Suprapubic skin (tissue), 4 donors: Measurements from ENCODE around the gene ZBTB17. TPM values are rescaled to one million over a fixed set of nuclear protein-coding genes. Genes with fewer than 3 reads are reported as not detected.
"Not testable (repeated sequence)": the region's sequence is repeated elsewhere in the genome, so short reads cannot be mapped to it uniquely, and the experiment has no call there.

Experiments
- DNase-seq, 2 donors: peaks; one replicate each; pipeline ENCODE4 v3.0.0-alpha.2; 2019; ENCODE audit warnings: low spot score in 2 of 2
- H3K27ac ChIP-seq: fragments of 200-600 bp; sonication (generic); one replicate; pipeline ENCODE4 v1.5.1; 2019
- H3K27me3 ChIP-seq: fragments of 200-600 bp; sonication (generic); one replicate; pipeline ENCODE4 v1.5.1; 2019
- H3K36me3 ChIP-seq: fragments of 200-600 bp; sonication (generic); one replicate; pipeline ENCODE4 v1.5.1; 2019
- H3K4me1 ChIP-seq: fragments of 200-600 bp; sonication (generic); one replicate; pipeline ENCODE4 v1.5.1; 2019
- H3K4me3 ChIP-seq: fragments of 200-600 bp; sonication (generic); one replicate; pipeline ENCODE4 v1.5.1; 2019; ENCODE audit warnings: mild to moderate bottlenecking
- H3K9me3 ChIP-seq: fragments of 200-600 bp; sonication (generic); one replicate; pipeline ENCODE4 v1.5.1; 2019
- CTCF ChIP-seq, 2 donors: fragments of 200-600 bp in 1 of 2; fragments of 450-650 bp in 1 of 2; sonication (generic) in 1 of 2; IDR thresholded peaks; one replicate each; pipeline ENCODE4 v1.5.1; 2016 to 2019; ENCODE audit warnings: antibody characterized with exemption in 2 of 2, mild to moderate bottlenecking in 1 of 2, moderate library complexity in 1 of 2
- EP300 ChIP-seq: sonication (generic); formaldehyde crosslinking; IDR thresholded peaks from one replicate; pipeline ENCODE4 v1.6.1; 2017; ENCODE audit warnings: antibody characterized with exemption
- POLR2A ChIP-seq, 2 donors: fragments of 450-650 bp; IDR thresholded peaks; one replicate each; pipeline ENCODE4 v1.6.1; 2017; ENCODE audit warnings: antibody characterized with exemption in 2 of 2, mild to moderate bottlenecking in 2 of 2, moderate library complexity in 2 of 2
- POLR2AphosphoS5 ChIP-seq, 3 donors: sonication (generic); formaldehyde crosslinking; IDR thresholded peaks; one replicate each; pipeline ENCODE4 v1.6.1; 2017; ENCODE audit warnings: antibody characterized with exemption in 3 of 3
- WGBS: methylation state at CpG from one replicate; pipeline ENCODE4 v1.1.5; 2018; 5-methylcytosine and 5-hydroxymethylcytosine counted together
- total RNA-seq, 4 donors: library from RNA; depleted of rRNA; stranded (reverse); fragments of >200 nt; gene quantifications; one replicate each; pipeline ENCODE4 v1.1.0, GENCODE V29; 2016

Gene ZBTB17
- total RNA-seq, 4 donors from 2014 or later: 27.2 to 44.4 (median 34.1) TPM

GRCh38 chr1:15899266-15899665 lies 76.6 kb downstream of the ZBTB17 start:
- no peak for DNase-seq
- H3K27ac ChIP-seq: no peak overlapping the region
- H3K27me3 ChIP-seq: no peaks in the 10 kb centered on the region
- no peaks in the 10 kb centered on the region for H3K9me3 ChIP-seq
- TF ChIP-seq CTCF (IDR thresholded peaks at IDR 0.05): no peak
- no peak for TF ChIP-seq POLR2AphosphoS5 (IDR thresholded peaks at IDR 0.05)
- WGBS: 84% methylated on average over 9 of the region's 9 CpGs
- no peak overlapping the region for H3K4me3 ChIP-seq
- peaks cover 3% of the 10 kb centered on the region for H3K36me3 ChIP-seq
- H3K4me1 ChIP-seq: peaks cover 29% of the 10 kb centered on the region

GRCh38 chr1:15896841-15897610 lies 78.9 kb downstream of the ZBTB17 start:
- H3K36me3 ChIP-seq, H3K9me3 ChIP-seq, DNase-seq, H3K27ac ChIP-seq, H3K27me3 ChIP-seq, H3K4me3 ChIP-seq: not testable (repeated sequence)
- WGBS: 96% methylated on average over 20 of the region's 20 CpGs
- peaks cover 36% of the 10 kb centered on the region for H3K4me1 ChIP-seq

GRCh38 chr1:15895233-15895632 lies 80.7 kb downstream of the ZBTB17 start:
- Histone ChIP-seq H3K9me3 (no peaks in the 10 kb centered on the region), H3K27me3 (no peaks in the 10 kb centered on the region), H3K27ac (no peak overlapping the region), H3K4me1 (peaks cover 29% of the 10 kb centered on the region), H3K36me3 (peaks cover 3% of the 10 kb centered on the region), H3K4me3 (no peak overlapping the region)
- no peak for DNase-seq
- TF ChIP-seq EP300 (no peak), CTCF (IDR thresholded peaks at IDR 0.05) (no peak), POLR2A (IDR thresholded peaks at IDR 0.05) (no peak), POLR2AphosphoS5 (IDR thresholded peaks at IDR 0.05) (no peak)

GRCh38 chr1:15892857-15893599 lies 82.9 kb downstream of the ZBTB17 start:
- not testable (repeated sequence) for H3K4me3 ChIP-seq, H3K9me3 ChIP-seq, H3K27ac ChIP-seq, DNase-seq, H3K27me3 ChIP-seq, H3K36me3 ChIP-seq
- H3K4me1 ChIP-seq: peaks cover 34% of the 10 kb centered on the region
- 60% methylated on average over 6 of the region's 6 CpGs for WGBS

Other genes with a start within 250 kb of the ZBTB17 start
- 1 to 10 TPM; 1.3 to 4.3 (median 2.4) TPM for gene SLC25A34, start 239.8 kb downstream of the ZBTB17 start, total RNA-seq
- not detected for gene TMEM82, start 233.6 kb downstream of the ZBTB17 start, total RNA-seq
- gene FBLIM1, start 217.3 kb downstream of the ZBTB17 start, total RNA-seq: 10 to 100 TPM; 24.7 to 43.0 (median 27.4) TPM
- gene UQCRHL, start 168.5 kb downstream of the ZBTB17 start, total RNA-seq: 1 to 10 TPM in 2 of 4 donors, under 1 TPM in 2; 0.68 to 3.2 (median 1.3) TPM
- 10 to 100 TPM; 55.0 to 79.7 (median 63.8) TPM for gene SPEN, start 128.4 kb downstream of the ZBTB17 start, total RNA-seq
- gene SRARP, start 28.1 kb upstream of the ZBTB17 start, total RNA-seq: not detected
- 1 to 10 TPM; 1.9 to 7.0 (median 3.3) TPM for gene HSPB7, start 41.9 kb upstream of the ZBTB17 start, total RNA-seq
- 1 to 10 TPM in 1 of 4 donors, under 1 TPM in 2, not detected in 1; 0.23 to 1.9 (median 0.51) TPM for gene CLCNKA, start 45.9 kb upstream of the ZBTB17 start, total RNA-seq
- under 1 TPM in 1 of 4 donors, not detected in 3; 0.42 TPM for gene CLCNKB, start 67.7 kb upstream of the ZBTB17 start, total RNA-seq
- 1 to 10 TPM in 2 of 4 donors, under 1 TPM in 1, not detected in 1; 0.72 to 1.6 (median 1.2) TPM for gene FAM131C, start 97.5 kb upstream of the ZBTB17 start, total RNA-seq
- gene EPHA2, start 180.0 kb upstream of the ZBTB17 start, total RNA-seq: 100 to 1,000 TPM in 3 of 4 donors, 10 to 100 TPM in 1; 59.0 to 145 (median 104) TPM
- gene ARHGEF19, start 236.6 kb upstream of the ZBTB17 start, total RNA-seq: 10 to 100 TPM; 33.0 to 83.8 (median 45.7) TPM